ENCODE measurements around the gene OR4N2.

DNA sequence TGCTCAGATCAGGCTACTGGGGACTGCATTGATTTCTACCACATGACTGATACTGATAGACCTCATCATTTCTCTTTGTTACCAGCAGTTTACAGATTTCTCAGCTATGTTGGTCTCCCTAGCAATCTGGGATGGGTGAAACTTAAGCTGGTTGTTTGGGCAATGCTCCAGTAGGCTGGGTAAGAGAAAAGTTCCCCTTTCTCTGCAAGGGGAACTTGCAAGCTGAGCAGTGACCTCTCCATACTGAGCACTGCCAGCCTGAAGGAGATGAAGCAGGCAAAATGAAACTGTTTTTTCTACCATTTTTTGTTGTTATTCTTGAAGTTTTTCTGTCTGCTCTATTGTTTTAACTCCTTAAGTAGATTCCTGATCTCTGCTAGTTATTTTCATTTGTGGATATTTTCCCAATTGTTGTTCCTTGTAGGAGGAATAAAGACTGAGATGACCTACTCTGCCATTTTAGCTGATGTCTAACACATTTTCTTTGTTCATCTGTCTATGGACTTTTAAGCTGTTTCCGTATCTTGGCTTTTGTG is 31.6 kb upstream of the OR4N2 start:
- TF ChIP-seq, protein P1, sequence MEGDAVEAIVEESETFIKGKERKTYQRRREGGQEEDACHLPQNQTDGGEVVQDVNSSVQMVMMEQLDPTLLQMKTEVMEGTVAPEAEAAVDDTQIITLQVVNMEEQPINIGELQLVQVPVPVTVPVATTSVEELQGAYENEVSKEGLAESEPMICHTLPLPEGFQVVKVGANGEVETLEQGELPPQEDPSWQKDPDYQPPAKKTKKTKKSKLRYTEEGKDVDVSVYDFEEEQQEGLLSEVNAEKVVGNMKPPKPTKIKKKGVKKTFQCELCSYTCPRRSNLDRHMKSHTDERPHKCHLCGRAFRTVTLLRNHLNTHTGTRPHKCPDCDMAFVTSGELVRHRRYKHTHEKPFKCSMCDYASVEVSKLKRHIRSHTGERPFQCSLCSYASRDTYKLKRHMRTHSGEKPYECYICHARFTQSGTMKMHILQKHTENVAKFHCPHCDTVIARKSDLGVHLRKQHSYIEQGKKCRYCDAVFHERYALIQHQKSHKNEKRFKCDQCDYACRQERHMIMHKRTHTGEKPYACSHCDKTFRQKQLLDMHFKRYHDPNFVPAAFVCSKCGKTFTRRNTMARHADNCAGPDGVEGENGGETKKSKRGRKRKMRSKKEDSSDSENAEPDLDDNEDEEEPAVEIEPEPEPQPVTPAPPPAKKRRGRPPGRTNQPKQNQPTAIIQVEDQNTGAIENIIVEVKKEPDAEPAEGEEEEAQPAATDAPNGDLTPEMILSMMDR (IDR thresholded peaks at IDR 0.05): no peak
- TF ChIP-seq POLR2A (IDR thresholded peaks at IDR 0.05; ENCODE audit: low read depth) (no peak), EP300 (IDR thresholded peaks at IDR 0.05) (no peak)

Measured in esophagus muscularis mucosa (tissue), 4 donors.